HG03432 (cell line): ENCODE data around the gene GP1BB.

Experiments
- ATAC-seq: cut with Tn5 transposase; IDR thresholded peaks from one replicate; pipeline ENCODE4 v1.9.1; 2021; ENCODE audit warnings: mild to moderate bottlenecking, moderate library complexity; ENCODE audit not compliant: unreplicated experiment

Gene GP1BB

DNA sequence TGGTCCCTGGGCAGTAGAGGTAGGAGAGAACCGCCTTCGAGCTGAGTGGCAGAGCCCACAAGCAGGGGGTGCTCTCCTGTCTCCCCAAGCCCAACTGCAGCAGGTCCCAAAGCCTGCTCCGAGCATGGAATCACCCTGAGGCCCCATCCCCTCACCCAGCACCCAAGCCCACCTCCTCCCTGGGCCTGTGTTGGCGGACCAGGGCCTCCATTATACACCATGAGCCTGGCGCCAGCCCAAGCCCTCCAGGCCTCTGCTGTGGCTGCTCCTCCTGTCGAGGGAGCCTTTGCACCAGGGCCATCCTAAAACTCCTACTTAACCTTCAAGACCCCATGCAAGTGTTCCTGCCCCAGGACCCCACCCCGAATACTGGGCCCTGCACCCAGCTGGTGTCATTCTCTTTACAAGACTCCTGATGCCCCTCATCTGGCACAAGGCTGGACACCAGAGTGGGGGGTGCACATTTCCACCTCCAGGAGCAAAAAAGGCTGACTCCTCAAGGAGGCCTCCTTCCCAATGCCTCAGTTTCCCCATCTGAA, 16.6 kb downstream of the GP1BB start:
- ATAC-seq, result no peak

DNA sequence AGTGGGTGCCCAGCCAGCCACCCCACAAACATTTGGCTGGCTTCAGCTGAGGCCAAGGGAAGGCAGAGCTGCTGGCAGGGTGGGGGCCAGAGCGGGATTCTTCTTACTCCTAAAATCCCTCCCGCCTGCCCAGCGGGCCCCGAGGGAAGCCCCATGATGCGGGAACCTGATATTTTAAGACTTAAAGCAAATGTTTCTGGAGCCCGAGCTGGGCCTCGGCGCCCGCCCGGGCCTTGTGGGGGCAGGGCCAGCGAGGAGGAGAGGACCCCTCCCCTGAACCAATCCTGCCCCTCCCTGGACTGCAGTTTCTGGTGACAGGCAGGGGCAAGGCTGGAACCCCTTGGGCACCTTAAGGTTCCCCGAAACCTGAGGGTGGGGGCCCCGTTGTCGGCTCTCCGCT, 17.2 kb downstream of the GP1BB start:
- no peak for ATAC-seq

DNA sequence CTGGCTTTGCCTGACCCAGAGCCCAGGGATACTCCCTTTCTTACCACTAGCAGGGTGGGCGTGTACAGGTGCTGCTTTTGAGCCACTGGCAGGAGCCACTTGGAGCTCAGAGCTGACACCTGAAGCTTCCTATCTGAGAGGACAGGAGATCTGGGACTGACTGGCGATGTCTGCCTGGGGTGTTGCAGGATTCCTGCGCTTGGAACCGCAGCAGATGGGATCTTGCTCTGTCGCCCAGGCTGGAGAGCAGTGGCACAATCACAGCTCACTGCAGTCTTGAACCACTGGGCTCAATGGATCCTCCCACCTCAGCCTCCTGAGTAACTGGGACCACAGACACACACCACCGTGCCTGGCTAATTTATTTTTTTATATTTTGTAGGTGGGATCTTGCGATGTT, 17.7 kb downstream of the GP1BB start:
- ATAC-seq, result no peak

DNA sequence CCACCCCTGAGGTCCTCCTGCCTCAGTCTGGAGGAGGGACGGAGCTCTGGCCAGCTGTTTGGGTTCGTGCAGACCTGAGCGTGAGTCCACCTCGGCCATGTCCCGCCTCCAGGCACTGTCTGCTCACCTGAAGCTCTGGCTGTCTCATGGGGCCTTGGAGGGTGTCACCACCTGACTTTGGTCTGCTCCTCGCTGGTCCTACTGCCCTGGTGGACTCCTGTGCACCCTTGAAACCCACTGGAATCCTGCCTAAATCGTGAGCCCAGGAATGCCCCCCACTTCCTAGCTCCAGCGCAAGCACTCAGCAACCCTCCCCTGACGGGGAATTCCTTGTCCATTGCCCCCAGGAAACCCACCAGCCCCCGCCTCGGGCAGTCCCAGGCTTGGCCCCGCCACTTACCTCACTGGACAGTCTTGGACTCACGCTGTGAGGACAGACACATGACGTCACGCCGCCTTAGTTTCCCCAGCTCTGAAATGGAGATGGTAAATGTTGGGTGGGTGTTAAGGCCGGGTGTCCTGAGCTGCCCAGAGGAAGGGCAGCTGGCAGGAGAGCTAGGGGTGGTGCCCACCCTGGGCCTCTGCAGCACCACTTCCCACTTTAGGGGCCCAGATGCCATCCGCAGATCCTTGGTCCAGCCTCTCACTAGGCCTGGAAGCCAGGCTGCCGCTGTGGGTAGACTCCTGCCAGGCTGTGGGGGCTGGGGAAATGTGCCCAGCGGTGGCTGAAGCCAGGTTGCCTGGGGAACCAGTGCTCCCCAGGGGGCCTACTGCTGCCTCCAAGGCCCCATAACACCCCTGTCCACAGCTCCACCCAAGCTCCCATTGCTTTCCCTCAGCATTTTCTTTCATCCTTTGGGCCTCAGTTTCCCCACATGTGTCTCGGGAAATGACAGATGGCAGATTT, 19.1 kb downstream of the GP1BB start:
- no peak for ATAC-seq

DNA sequence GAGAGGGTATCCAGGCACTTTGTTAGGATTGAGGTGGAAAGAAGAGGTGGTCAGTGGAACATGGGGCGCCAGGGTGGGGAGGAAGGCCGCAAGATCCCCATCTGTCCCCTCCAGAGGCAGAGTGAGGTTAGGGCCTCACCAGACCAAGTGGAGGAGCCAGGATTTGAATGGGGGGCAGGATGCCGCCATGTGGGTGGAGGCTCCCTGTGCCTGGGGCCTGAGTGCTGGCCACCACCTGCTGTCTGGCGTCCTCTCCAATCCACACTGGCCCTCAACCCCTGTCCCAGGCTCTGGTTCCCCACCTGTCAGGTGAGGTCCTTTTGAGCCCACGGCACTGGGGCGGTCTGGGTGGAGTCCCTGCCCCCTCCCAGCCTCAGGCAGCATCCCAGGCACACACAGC, 19.7 kb downstream of the GP1BB start:
- ATAC-seq, result no peak

DNA sequence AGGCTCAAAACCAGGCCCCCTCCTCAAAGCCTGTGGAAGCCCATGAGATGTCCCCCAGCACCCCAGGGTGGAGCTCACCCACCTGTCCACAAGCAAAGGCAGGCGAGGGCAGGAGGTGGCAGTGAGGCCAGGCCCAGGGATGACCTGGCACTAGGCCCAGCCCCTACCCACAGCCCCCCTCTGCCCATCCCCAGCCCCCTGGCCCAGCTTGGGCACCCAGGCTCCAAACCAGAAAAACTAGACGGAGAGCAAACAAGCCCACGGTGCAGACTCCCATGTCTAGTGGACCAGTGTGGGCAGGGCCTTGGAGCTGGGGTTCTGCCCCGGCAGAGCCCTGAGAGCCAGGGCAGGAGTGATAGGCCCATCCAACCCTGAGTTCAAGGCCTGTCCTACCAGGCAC, 20.3 kb downstream of the GP1BB start:
- no peak for ATAC-seq

DNA sequence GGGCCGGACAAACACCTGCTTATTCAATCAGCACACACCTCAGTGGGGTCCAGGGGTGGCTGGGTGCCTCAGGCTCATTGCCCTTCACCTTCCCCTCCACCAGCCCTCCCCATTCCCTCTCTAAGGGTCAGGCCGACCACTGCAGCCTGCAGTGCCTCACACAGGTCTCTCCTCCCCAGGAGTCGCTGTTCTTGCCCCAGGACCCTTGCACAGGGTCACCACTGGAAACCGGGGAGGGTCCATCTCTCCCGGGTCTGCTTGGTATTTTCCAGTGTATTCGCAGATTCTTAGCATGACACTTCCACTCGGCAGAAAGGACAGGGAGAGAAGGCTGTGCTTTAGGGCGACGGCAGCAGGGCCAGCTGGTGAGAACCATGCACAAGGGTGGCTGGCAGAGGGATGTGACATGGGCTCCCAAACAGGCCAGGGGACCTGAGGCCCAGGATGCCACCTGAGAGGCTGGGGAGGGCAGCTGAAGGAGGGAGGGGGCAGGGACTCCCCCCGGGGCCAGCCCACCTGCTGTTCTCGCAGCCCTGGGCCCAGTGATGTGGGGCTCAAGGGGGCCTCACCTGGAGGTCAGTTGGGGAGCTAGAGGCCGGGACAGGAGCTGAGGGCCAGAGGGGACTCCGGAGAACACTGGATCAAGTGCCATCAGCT, 21.1 kb downstream of the GP1BB start:
- no peak for ATAC-seq

DNA sequence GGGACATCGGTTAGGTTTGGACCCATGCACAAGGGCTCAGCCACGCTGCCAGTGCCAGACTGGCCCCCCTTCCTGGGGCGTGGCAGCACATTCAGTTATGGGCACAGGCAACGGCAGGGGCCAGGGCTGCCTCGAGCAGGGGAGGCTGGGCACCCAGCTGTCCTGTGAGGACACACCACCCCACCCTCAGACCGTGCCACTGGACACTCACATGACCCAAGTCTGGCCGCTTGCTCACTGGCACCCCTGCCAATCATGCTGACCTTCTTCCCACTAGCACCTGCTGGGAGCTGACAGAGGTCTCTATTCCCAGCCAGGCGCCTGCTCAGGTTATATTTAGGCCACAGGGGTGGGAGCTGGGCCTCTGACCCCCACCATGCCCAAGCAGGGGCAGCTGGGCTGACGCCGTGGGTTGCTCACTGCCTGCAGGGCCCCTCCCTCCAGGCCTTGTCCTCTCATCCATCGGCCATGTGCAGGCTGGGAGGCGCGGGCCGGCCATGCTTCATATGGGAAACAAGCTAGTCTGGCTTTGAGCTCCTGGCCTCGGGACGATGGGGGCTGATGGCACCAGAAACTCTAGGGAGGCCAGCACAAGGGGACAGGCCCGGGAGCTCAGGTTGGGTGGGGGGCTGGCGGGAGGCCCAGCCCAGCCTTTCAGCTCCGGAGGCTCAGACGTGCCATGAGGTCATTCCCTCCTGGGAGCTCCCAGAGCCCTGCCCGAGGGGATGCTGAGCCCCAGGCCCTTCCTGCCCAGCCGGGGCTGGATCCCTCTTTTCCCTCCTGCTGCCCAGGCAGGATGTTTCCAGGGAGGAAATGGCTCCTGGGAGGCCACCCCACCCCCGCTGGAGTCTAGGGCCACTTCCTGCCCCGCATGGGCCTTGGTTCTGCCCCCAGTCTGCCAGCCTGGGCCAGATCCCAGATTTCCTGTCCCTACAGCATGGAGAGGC, 22.1 kb downstream of the GP1BB start:
- no peak for ATAC-seq

DNA sequence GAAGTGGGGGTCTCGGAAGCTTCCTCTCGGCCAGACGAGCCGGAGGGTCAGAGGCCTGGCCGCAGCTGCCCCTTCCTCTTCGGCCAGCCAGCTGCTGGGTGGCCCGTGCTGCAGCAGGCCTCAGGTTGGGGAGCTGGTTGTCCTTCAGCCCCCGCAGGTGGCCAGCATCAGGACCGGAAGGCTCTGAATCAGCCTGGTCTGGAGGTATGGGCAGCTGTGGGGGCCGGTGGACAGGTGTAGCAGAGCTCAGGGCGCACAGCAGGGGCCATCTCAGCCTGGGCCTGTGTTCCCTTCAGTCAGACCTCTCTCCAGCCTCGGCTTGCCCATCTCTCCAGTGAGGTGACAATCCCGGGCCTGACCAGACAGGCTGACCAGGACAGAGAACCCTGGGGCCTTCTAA, 23.4 kb downstream of the GP1BB start:
- no peak for ATAC-seq

DNA sequence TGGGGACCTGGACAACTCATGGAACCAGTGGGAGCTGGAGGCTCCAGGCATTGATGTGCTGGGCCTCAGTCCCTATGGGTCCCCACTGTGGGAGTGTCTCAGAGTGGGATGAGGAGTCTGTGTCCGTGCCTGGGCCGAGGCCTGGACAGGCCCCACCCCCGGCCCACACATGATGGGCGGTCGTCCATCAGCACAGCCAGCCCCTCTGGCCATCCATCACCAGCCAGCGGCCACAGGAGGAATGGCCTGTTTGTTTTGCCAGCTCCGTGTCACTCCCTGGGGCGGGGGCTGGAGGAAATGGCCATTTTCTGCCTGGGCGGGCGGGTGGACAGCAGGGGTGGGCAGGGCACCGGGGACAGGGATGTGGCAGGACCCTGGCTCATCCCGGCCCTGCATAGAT, 24.2 kb downstream of the GP1BB start:
- no peak for ATAC-seq

DNA sequence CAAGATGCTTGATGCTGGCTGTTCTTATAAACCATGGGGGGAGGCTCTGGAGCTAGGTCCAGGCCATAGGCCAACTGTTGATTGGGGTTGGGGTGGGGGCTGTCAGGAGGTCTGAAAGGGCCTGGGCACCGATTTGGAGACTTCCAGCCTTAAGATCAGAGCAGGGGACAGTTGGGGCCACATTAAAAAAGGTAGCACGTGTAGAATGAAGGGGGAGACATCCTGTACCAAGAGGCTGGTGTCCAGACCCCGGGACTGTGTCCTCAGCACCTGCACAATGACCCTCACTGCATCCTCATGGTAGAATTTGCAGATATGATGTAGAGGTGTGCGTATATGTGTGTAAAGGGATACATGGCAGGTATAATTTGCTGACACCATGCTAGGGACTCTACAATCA, 24.8 kb downstream of the GP1BB start:
- no peak for ATAC-seq

DNA sequence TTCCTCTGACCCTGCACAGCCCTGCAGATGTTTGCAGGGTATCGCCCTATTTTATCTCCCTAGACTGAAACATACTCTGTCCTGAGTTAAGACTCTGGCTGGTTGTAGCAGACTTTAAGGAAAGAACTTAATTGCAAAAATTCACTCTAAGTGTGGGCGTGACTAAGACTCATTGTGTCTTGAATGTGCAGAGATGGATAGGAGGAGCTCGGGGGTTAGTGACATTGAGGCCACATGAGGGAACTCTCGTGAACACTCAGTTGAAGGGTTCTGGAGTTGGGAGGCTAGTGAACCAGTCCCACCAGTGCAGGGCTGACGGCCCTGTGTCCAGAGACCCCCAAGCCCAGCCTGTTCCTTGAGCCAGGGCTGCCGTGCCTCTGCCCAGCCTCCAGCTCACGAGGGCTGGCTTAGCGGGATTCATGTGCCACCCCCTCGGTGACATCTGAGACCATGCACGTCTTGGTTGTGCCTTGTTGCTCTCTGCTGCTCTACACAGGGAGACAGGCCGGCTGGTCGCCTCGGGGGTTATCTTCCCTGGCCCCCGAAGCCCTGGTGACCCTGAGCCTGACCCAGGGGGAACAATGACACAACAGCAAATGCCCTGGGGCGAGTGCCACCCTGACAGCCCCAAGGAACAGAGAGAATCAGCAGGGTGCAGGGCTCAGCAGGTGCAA, 25.8 kb downstream of the GP1BB start:
- ATAC-seq, result no peak

DNA sequence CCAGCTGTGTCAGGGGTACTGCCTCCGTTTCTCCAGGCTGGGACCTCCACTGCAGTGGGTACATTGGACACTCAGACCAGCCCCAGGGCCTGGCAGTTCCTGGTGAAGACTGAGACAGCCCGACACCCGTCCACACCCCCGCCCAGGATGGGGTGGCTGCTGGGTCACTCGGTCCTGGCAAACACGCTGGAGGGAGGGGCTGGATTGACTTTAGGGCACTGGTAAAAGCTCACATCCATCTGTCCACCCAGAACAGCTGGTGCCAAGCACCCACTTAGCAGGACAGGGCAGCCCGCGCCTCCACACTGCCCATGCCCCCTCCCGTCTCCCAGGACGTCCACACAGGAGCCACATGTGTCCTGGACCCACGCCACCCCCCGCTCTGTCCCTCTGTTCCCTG, 26.5 kb downstream of the GP1BB start:
- no peak for ATAC-seq

DNA sequence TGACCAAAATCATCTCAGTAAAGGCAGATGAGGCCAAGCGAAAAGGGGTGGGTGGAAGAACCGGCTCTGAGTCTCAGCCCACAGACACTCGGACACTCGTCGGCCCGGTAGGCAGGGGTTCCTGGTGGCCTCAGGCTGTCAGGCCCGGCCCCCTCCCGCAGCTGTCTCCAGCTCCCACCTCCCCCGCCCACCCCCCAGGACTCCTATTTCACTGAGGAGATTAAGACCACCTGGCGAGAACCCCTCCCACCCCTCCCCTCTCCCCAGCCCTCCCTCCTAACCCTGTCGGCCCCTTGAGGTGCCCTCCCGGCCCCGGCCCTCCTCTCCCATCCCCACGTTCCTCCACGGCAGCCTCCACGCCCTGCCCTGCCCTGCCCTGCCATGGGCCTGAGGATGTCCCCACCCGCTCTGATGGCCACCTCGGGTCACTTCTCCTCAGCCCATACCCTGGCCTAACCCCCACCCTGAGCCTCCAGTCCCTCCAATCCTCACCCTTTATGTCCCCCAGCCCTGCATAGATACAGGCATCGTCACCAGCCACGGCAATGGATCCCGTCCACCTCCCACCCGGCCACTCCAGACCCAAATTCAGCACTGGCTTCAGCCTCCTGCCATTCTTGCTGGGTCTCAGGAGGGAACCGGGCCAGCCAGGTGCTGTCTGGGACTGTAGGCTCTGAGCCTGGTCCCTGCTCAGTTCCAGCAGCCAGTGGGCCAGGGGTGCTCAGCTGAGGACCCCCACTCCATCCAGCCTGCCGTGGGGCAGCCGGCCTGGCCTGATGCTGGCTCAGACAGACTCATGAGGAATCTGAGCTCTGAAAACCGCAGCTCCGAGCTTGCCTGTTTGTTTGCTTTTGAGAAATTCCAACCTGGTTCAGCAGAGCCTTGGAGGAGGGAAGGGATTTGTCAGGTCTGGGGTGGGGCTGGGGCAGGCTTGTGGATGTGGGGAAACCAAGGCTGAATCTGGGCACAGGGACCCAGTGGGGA, 27.5 kb downstream of the GP1BB start:
- no peak for ATAC-seq

DNA sequence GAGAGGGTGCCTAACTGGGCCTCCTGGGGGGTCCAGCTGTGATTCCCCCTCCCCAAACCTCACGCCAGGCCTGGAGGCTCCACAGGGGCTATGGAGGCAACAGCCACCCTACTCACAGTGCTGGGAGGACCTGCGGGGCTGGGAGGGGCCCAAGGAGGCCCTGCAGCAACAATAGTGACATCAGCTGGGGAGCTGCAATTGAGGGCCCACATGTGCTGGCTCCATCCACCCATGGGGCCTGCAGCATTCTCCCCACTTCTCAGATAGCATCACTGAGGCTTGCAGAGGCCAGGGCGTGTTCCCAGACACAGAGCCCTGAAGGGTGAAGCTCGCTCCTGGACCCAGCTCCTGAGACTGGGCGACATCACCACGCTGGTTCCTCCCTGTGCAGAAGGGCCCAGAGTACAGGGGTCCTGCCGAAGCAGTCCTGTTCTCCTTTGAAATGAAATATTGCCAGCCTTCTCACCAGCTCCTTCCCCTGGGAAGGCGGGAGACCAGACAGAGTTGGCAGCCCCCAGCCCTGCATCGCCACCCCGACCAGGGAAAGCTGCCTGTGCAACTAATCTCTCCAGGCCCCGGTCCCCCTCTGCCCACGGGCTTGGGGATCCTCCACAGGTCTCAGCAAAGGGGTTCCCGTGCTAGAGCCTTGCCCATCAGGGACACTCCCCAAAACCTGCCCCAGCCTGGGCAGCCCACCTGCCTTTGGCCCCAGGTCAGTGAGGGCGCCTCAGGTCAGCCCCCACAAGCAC, 28.3 kb downstream of the GP1BB start:
- ATAC-seq, result no peak

DNA sequence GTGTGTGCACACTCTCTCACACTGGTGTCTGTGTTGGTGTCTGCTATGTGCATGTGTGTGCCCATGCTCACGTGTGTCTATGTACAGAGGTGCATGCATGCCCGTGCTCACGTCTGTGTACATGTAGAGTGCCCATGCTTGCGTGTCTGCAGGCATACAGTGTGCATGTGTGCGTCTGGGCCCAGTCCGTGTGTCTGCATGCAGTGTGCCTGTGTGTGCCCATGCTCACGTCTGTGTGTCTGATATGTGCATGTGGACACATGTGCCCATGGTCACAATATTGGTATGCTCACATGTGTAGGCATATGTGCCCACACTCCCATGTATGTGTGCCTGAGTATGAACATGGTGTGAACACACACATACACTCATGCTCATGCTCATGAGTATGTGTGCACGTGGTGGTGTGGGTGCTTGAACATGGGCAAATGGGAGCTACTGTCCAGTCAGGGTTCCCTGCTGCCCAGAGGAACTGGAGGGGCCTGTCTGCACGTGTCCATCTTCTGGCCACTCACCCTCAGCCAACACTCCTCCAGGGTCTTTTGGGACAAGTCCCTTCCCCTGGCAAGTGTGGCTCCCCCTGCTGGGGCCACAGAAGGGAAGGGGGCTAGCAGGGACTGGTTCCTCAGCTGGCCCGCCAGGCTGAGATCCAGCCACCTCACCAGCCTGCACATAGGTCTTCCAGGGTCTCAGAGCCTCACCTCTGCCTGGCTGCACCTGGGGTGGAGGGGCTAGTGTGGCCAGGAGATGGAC, 29.9 kb downstream of the GP1BB start:
- no peak for ATAC-seq

DNA sequence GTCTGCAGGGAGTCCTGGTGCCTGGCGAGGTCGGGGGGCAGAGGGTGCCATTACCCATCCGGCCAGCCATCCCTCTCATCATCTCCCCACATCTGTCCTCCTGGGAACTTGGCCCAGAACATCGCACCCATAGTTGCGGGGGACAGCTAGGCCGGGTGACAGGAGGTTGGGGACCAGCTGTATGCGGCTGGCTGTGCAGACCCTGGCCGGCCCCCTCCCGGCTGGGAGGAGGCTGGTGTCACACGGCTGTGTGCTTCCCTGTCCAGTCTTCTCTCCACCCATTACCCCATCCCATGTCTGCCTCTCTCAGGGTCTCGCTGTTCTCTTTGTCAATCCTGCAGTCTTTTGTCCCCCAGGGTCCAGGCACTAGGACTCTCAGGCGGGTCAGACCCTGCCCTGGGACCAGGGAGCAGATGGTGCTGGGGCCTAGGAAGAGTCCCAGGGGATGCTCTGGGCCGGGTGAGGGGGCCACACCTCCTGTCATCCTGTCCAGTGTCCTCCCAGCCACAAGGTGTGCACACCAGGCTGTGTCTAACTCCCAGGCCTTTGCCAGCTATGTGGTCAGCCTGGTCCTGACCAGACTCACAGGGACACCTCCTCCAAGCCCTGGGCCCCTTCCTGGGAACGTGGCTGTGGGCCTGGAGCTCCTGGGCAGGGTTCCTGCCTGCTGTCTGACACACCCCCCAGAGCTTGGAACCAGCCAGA, 30.8 kb downstream of the GP1BB start:
- no peak for ATAC-seq
